Measurements from ENCODE around the gene CACNG4. TPM values are rescaled to one million over a fixed set of nuclear protein-coding genes. Genes with fewer than 3 reads are reported as not detected.

Gene CACNG4
- total RNA-seq, 2 experiments from 2014 or later, result not detected

- BruUV-seq (replicated peaks), result no TSS peak
- ChIA-PET CTCF (ENCODE audit: unreplicated experiment) (no interaction called here), POLR2A (interaction anchor here (0.6 to 0.7 kb wide), 2 partner anchors 10 to 98 kb away, joined by 3 read pairs; no protein-coding TSS in a partner anchor)
- Histone ChIP-seq H3K4me2 (ENCODE audit: low read length) (no peak overlapping the region), H2AFZ (ENCODE audit: low read length) (no peak overlapping the region), H3K9me3 (ENCODE audit: low read length) (no peaks in the 10 kb centered on the region), H3K4me3 (ENCODE audit: low read depth, low read length, poor library complexity, severe bottlenecking) (no peak overlapping the region), H3K27ac (ENCODE audit: low read depth, low read length, poor library complexity, severe bottlenecking) (no peak overlapping the region), H3K4me1 (ENCODE audit: insufficient read depth, low read length, poor library complexity, severe bottlenecking) (peaks cover 13% of the 10 kb centered on the region), H3K9me2 (ENCODE audit: insufficient read depth, low read length) (no peaks in the 10 kb centered on the region), H4K20me1 (ENCODE audit: insufficient read depth, low read length) (no peaks in the 10 kb centered on the region), H3K79me2 (ENCODE audit: insufficient read depth, low read depth, low read length) (no peaks in the 10 kb centered on the region), H3K36me3 (ENCODE audit: insufficient read depth, low read length) (no peaks in the 10 kb centered on the region)
- no peak for TF ChIP-seq CTCF (conservative IDR thresholded peaks at IDR 0.05; ENCODE audit: low read length)
- TF ChIP-seq EZH2phosphoT487 (IDR thresholded peaks at IDR 0.05; ENCODE audit: borderline replicate concordance, low read depth, low read length), result no peak
- intact Hi-C loops (cut with micrococcal nuclease; ENCODE audit: unreplicated experiment), result no loop called here
- DNase-seq (ENCODE audit: low spot score), result no peak
Measured at GRCh38 chr17:67058036-67058435, 93.5 kb downstream of the CACNG4 start.

GRCh38 chr17:67059372-67059771, 94.9 kb downstream of the CACNG4 start:
- ChIA-PET POLR2A (no interaction called here), CTCF (ENCODE audit: unreplicated experiment) (no interaction called here)
- no peaks in the 10 kb centered on the region for H4K20me1 ChIP-seq (ENCODE audit: insufficient read depth, low read length)
- TF ChIP-seq EZH2phosphoT487 (IDR thresholded peaks at IDR 0.05; ENCODE audit: borderline replicate concordance, low read depth, low read length), result no peak
- H3K9me2 ChIP-seq (ENCODE audit: insufficient read depth, low read length), result no peaks in the 10 kb centered on the region
- no peak overlapping the region for H2AFZ ChIP-seq (ENCODE audit: low read length)
- peaks cover 13% of the 10 kb centered on the region for H3K4me1 ChIP-seq (ENCODE audit: insufficient read depth, low read length, poor library complexity, severe bottlenecking)
- no TSS peak for BruUV-seq (replicated peaks)
- H3K79me2 ChIP-seq (ENCODE audit: insufficient read depth, low read depth, low read length), result no peaks in the 10 kb centered on the region
- no peaks in the 10 kb centered on the region for H3K36me3 ChIP-seq (ENCODE audit: insufficient read depth, low read length)
- H3K4me2 ChIP-seq (ENCODE audit: low read length), result no peak overlapping the region
- no peaks in the 10 kb centered on the region for H3K9me3 ChIP-seq (ENCODE audit: low read length)
- intact Hi-C loops (cut with micrococcal nuclease; ENCODE audit: unreplicated experiment), result no loop called here
- H3K27ac ChIP-seq (ENCODE audit: low read depth, low read length, poor library complexity, severe bottlenecking), result no peak overlapping the region
- no peak overlapping the region for H3K4me3 ChIP-seq (ENCODE audit: low read depth, low read length, poor library complexity, severe bottlenecking)
- no peak for DNase-seq (ENCODE audit: low spot score)

GRCh38 chr17:67063141-67063540, 98.6 kb downstream of the CACNG4 start:
- H3K79me2 ChIP-seq (ENCODE audit: insufficient read depth, low read depth, low read length), result no peaks in the 10 kb centered on the region
- no peak for DNase-seq (ENCODE audit: low spot score)
- H3K4me2 ChIP-seq (ENCODE audit: low read length), result no peak overlapping the region
- intact Hi-C loops (cut with micrococcal nuclease; ENCODE audit: unreplicated experiment), result no loop called here
- no peaks in the 10 kb centered on the region for H3K9me3 ChIP-seq (ENCODE audit: low read length)
- H3K4me1 ChIP-seq (ENCODE audit: insufficient read depth, low read length, poor library complexity, severe bottlenecking), result no peaks in the 10 kb centered on the region
- H4K20me1 ChIP-seq (ENCODE audit: insufficient read depth, low read length), result no peaks in the 10 kb centered on the region
- no peaks in the 10 kb centered on the region for H3K9me2 ChIP-seq (ENCODE audit: insufficient read depth, low read length)
- CTCF ChIA-PET (ENCODE audit: unreplicated experiment), result no interaction called here
- H3K27ac ChIP-seq (ENCODE audit: low read depth, low read length, poor library complexity, severe bottlenecking), result no peak overlapping the region
- no TSS peak for BruUV-seq (replicated peaks)
- H2AFZ ChIP-seq (ENCODE audit: low read length), result no peak overlapping the region
- H3K36me3 ChIP-seq (ENCODE audit: insufficient read depth, low read length), result no peaks in the 10 kb centered on the region
- POLR2A ChIA-PET, result interaction anchor here (0.7 kb wide), 1 partner anchor 872 kb away, joined by 4 read pairs; no protein-coding TSS in a partner anchor
- no peak overlapping the region for H3K4me3 ChIP-seq (ENCODE audit: low read depth, low read length, poor library complexity, severe bottlenecking)
- no peak for TF ChIP-seq CTCF (conservative IDR thresholded peaks at IDR 0.05; ENCODE audit: low read length)
- TF ChIP-seq EZH2phosphoT487 (IDR thresholded peaks at IDR 0.05; ENCODE audit: borderline replicate concordance, low read depth, low read length), result no peak
